SK-N-SH (cell line): ENCODE measurements around the gene MBNL2.

Experiments
- RCOR1 ChIP-seq: fragments of 150-350 bp; IDR thresholded peaks from 2 replicates; pipeline ENCODE4 v1.6.1; 2017; ENCODE audit warnings: antibody characterized with exemption, low read length
- TF ChIP-seq, protein P1 (sequence below): fragments of 150-350 bp; IDR thresholded peaks from 2 replicates; pipeline ENCODE4 v1.6.1; 2017; ENCODE audit warnings: antibody characterized with exemption, low read length, low read depth, borderline replicate concordance

DNA sequence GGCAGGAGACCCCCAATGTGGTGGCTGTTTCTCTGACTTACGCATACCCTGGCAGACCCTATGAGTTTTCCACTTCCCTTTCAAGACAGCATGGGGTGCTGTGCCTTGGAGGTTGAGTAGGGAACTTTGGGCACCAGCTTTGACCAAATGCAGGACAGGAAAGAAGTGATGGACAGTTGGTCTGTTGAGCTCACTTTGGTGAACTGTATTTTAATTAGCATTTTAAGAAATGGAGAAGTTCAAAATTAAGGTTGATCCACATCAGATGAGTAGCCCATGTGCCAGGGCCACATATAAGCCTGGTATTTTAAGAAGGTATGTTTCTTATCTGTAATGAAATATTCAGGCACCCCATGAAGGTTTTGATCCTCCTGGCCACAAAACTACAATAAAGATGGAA is 165.8 kb downstream of the MBNL2 start:
- no peak for TF ChIP-seq RCOR1
- TF ChIP-seq, protein P1, sequence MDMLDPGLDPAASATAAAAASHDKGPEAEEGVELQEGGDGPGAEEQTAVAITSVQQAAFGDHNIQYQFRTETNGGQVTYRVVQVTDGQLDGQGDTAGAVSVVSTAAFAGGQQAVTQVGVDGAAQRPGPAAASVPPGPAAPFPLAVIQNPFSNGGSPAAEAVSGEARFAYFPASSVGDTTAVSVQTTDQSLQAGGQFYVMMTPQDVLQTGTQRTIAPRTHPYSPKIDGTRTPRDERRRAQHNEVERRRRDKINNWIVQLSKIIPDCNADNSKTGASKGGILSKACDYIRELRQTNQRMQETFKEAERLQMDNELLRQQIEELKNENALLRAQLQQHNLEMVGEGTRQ, result no peak
